Calu3 (cell line): ENCODE data around the gene RETN. TPM values are rescaled to one million over a fixed set of nuclear protein-coding genes. Genes with fewer than 3 reads are reported as not detected.

Experiments
- BruUV-seq: library from RNA; stranded (reverse); fragments of 400-500 nt; replicated peaks from 2 replicates; lab custom pipeline; 2021; lab: Mats Ljungman, UMichigan
- CTCF ChIA-PET: fragments of 300-600 bp; sonication (Branson Sonifier 250); formaldehyde crosslinking; loops from one replicate; lab custom pipeline; 2022; ENCODE audit warnings: antibody characterized with exemption; lab: Charles Lee
- DNase-seq: peaks from one replicate; pipeline ENCODE4 v3.0.0; 2022
- H3K27ac Mint-ChIP-seq: one replicate; pipeline ENCODE4 v1.8.0; 2022; ENCODE audit warnings: mixed read lengths; ENCODE audit not compliant: unreplicated experiment
- H3K27me3 Mint-ChIP-seq: one replicate; pipeline ENCODE4 v1.8.0; 2022; ENCODE audit warnings: mixed read lengths; ENCODE audit not compliant: unreplicated experiment
- H3K36me3 Mint-ChIP-seq: one replicate; pipeline ENCODE4 v1.8.0; 2022; ENCODE audit warnings: mild to moderate bottlenecking, moderate library complexity, mixed read lengths; ENCODE audit not compliant: insufficient read depth, unreplicated experiment
- H3K4me1 Mint-ChIP-seq: one replicate; pipeline ENCODE4 v1.8.0; 2022; ENCODE audit warnings: mild to moderate bottlenecking, low read depth, mixed read lengths; ENCODE audit not compliant: unreplicated experiment
- H3K4me3 Mint-ChIP-seq: one replicate; pipeline ENCODE4 v1.8.0; 2022; ENCODE audit warnings: mild to moderate bottlenecking, low read depth, moderate library complexity, mixed read lengths; ENCODE audit not compliant: unreplicated experiment
- H3K9me3 Mint-ChIP-seq: one replicate; pipeline ENCODE4 v1.8.0; 2022; ENCODE audit warnings: low read depth, mixed read lengths; ENCODE audit not compliant: unreplicated experiment
- intact Hi-C: fragments of 100-400 bp; cut with micrococcal nuclease; formaldehyde crosslinking; loops from one replicate; pipeline ENCODE4 v1.10.0; 2022; ENCODE audit not compliant: unreplicated experiment
- total RNA-seq: library from RNA; stranded (reverse); gene quantifications from 2 replicates; pipeline ENCODE4 v1.2.3, GENCODE V29; 2022
- TF ChIP-seq, protein P1 (sequence below): fragments of 200-600 bp; IDR thresholded peaks from one replicate; pipeline ENCODE4 v1.8.0; 2022; ENCODE audit warnings: antibody characterized with exemption; ENCODE audit not compliant: unreplicated experiment

Gene RETN
- total RNA-seq, 1 experiment from 2014 or later, result not detected

DNA sequence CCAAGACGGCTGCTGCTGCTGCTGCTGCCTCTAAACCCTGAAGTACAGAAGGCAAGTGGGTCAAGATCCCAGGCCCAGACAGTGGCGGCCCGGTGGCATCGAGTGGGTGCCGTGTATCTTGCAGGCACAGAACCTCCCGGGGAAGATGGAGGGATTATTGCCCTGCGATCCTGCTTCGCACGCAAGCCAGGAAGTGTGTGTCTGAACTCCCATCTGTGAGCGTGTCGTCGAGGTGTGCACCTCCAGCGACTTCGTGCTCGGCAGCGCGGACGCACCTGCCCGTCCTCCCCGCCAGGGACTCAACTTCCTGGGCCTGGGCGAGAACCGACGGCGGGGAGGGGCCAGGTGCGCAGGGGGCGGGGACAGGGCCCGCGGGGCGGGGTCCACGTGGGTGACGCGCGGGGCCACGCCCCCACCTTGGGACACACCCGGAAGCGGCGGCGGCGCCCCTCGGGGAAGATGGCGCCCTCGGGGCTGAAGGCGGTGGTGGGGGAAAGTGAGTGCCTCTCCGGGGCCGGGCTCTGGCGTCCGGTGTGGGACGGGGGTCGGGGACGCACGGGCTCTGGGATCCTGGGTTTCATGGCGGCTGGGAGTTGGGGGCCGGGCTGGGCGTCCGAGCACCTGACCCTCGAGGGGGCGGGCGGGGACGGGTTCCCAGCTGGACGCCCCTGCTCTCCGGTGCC lies 32.0 kb upstream of the RETN start, which contains the start of gene STXBP2:
Gene STXBP2 (plus strand): TSS at position 420 of the 683 bp plus-strand sequence. CDS start 40 bp downstream, at position 460.
- H3K36me3 Mint-ChIP-seq, result peaks cover 39% of the 10 kb centered on the region
- CTCF ChIA-PET, result no interaction called here
- H3K27ac Mint-ChIP-seq, result peak within 1 kb of the TSS; percentile 72
- H3K27me3 Mint-ChIP-seq, result no peaks in the 10 kb centered on the region
- TF ChIP-seq, protein P1, sequence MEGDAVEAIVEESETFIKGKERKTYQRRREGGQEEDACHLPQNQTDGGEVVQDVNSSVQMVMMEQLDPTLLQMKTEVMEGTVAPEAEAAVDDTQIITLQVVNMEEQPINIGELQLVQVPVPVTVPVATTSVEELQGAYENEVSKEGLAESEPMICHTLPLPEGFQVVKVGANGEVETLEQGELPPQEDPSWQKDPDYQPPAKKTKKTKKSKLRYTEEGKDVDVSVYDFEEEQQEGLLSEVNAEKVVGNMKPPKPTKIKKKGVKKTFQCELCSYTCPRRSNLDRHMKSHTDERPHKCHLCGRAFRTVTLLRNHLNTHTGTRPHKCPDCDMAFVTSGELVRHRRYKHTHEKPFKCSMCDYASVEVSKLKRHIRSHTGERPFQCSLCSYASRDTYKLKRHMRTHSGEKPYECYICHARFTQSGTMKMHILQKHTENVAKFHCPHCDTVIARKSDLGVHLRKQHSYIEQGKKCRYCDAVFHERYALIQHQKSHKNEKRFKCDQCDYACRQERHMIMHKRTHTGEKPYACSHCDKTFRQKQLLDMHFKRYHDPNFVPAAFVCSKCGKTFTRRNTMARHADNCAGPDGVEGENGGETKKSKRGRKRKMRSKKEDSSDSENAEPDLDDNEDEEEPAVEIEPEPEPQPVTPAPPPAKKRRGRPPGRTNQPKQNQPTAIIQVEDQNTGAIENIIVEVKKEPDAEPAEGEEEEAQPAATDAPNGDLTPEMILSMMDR, result no peak
- no TSS peak for BruUV-seq
- H3K4me3 Mint-ChIP-seq, result peak within 1 kb of the TSS; percentile 80
- peak; percentile 88 for DNase-seq
- intact Hi-C loops, result no loop called here
- H3K9me3 Mint-ChIP-seq, result peaks cover 3% of the 10 kb centered on the region
- H3K4me1 Mint-ChIP-seq, result no peaks in the 10 kb centered on the region

DNA sequence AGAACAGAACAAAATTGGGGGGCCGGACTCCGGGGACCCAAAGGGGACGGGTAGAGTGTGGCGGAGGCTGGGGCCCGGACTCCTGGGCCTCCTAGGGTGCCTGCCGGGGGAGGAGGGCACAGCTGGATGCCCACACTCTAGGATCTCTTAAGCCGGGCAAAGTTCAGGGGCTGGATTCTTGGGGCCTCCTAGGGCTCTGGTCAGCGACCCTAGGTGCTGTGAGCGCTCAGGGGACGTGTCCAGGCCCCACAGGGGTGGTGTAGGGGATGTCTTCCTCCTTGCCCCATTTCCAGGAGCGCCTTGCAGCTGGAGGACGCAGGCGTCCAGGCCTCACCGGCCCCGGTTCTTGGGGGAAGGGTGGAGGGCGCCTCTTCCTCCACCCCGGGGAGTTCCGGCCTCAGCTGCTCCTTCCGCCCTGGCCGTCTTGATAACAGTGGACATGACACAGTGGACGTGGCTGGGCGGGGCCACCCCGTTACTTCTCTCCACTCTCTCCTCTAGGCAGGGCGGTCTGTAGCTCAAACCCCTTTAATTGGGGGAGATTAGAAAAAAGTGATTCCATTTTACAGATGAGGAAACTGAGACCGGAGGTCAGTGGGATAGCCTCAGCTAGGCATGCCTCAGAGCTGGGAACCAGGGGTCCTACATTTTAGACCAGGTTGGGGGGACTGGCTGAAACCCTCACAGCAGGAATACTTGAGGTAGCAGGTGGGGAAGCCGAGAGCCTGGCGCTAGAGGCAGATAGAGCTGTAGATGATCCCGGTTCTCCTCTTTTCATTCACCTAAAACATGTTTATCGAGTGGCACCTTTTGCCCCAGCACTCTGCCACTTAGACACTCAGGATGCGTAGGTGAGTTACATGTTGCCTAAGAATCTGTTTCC lies 31.2 kb upstream of the RETN start:
- intact Hi-C loops, result no loop called here
- peak overlapping the region; percentile 72 for H3K27ac Mint-ChIP-seq

DNA sequence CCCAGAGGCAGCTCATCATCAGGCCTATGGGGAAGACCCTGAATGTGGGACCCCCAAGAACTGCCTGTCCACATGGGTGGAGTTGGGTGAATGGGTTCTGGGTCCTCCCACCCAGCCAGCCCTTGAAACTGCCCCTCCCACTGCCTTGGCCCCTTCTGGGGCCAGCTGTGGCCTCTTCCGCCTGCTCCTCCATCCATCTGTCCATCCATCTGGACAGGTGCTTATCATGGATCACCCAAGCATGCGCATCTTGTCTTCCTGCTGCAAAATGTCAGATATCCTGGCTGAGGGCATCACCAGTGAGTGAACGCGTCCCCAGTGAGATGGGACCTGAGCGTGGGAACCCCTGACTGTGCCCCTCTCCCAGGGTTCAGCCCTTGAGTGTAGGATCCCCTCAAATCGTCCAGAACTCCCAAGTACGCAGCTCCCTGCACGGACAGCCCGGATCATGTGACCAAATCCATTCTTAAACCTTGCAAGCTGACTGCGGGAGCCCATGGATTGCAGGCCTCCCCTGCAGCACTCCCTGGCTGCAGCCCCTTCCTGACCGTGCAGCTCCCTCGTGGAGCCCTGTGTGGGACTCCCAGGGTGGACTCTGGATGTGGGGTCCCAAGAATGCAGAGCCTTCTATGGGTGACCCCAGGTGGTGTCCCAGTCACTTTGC lies 29.9 kb upstream of the RETN start:
- CTCF ChIA-PET, result no interaction called here
- Mint-ChIP-seq H3K4me3 (no peak overlapping the region), H3K27me3 (no peaks in the 10 kb centered on the region), H3K9me3 (peaks cover 3% of the 10 kb centered on the region), H3K4me1 (no peaks in the 10 kb centered on the region), H3K27ac (no peak overlapping the region), H3K36me3 (peaks cover 37% of the 10 kb centered on the region)
- TF ChIP-seq, protein P1, result no peak
- BruUV-seq, result no TSS peak
- intact Hi-C loops, result no loop called here
- DNase-seq, result no peak

More for the DNA sequence above, 31.2 kb upstream of the RETN start:
- peak overlapping the region; percentile 80 for H3K4me3 Mint-ChIP-seq
- no peaks in the 10 kb centered on the region for H3K27me3 Mint-ChIP-seq
- peak; percentile 53 for DNase-seq
- peaks cover 3% of the 10 kb centered on the region for H3K9me3 Mint-ChIP-seq
- no peaks in the 10 kb centered on the region for H3K4me1 Mint-ChIP-seq
- H3K36me3 Mint-ChIP-seq, result peaks cover 39% of the 10 kb centered on the region
- CTCF ChIA-PET, result interaction anchor here (0.6 kb wide), 1 partner anchor 8 kb away, joined by 6 read pairs; the partner anchor contains the start of genes PET100 and XAB2
- BruUV-seq, result TSS peak; percentile 34
- TF ChIP-seq, protein P1, result no peak

DNA sequence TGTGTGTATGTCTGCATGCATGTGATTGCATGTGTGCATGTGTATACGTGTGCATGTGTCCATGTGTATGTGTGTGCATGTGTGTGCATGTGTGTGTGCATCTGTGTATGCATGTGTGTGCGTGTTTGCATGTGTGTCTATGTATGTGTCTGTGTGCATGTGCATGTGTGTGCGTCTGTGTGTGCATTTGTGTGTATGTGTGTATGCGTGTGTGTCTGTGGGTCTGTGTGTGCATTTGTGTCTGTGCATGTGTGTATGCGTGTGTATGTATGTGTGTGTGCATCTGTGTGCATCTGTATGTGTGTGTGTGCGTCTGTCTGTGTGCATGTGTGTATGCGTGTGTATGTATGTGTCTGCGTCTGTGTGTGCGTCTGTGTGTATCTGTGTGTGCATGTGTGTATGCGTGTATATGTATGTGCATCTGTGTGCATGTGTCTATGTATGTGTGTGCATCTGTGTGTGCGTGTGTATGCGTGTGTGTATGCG lies 28.9 kb upstream of the RETN start:
- no peaks in the 10 kb centered on the region for H3K4me1 Mint-ChIP-seq
- H3K27ac Mint-ChIP-seq, result peak overlapping the region; percentile 15

More for the DNA sequence above, 28.9 kb upstream of the RETN start:
- Mint-ChIP-seq H3K36me3 (peaks cover 43% of the 10 kb centered on the region), H3K9me3 (peaks cover 3% of the 10 kb centered on the region), H3K4me3 (peak overlapping the region; percentile 19), H3K27me3 (no peaks in the 10 kb centered on the region)
- TF ChIP-seq, protein P1, result no peak
- BruUV-seq, result no TSS peak
- DNase-seq, result no peak
- intact Hi-C loops, result no loop called here
- CTCF ChIA-PET, result no interaction called here
